Erythroblast (primary cell): Measurements from ENCODE around the gene AKAP13.

ENCODE experiments used
- GATA1 ChIP-seq: IDR thresholded peaks from 2 replicates; pipeline ENCODE4 v1.6.1; 2011; ENCODE audit warnings: low read depth, mild to moderate bottlenecking, control low read depth, low read length, moderate library complexity
- POLR2A ChIP-seq: IDR thresholded peaks from 2 replicates; pipeline ENCODE4 v1.6.1; 2011; ENCODE audit warnings: mild to moderate bottlenecking, low read length

DNA sequence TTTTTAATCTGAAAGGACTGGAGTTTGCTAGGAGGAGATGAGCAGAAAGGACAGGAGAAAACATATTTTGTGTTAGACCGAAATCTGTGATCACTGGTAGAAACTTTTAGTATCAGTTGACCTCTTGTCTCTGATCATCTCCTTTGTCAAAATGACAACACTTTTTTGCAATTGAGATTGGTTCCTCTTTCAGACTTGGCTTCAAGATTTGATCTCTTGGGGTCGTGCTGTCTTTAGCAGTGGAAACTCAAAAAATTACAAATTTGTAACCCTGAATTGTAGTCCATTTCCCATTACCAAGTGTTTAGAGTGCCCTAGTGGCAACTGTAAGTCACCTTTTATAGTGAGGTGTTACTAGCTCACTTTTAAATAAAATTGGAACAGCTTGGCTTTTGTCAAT, 306.9 kb downstream of the AKAP13 start:
- TF ChIP-seq POLR2A (no peak), GATA1 (no peak)
